Liver (tissue), 9 donors: ENCODE measurements around the gene MEGF10. TPM values are rescaled to one million over a fixed set of nuclear protein-coding genes. Genes with fewer than 3 reads are reported as not detected.

ENCODE experiments used
- DNase-seq: peaks from one replicate; pipeline ENCODE4 v3.0.0-alpha.2; 2017; ENCODE audit warnings: low spot score
- H3K27ac ChIP-seq, 2 donors: one replicate each; pipeline ENCODE4 v1.7.0; 2013; ENCODE audit warnings: inconsistent platforms in 2 of 2, low read length in 2 of 2, control low read depth in 1 of 2, low read depth in 1 of 2, mild to moderate bottlenecking in 1 of 2
- H3K27me3 ChIP-seq, 4 donors: one replicate each; pipeline versions ENCODE4 v1.6.1 to v1.7.0; 2013; ENCODE audit warnings: low read length in 3 of 4, inconsistent platforms in 1 of 4, mild to moderate bottlenecking in 1 of 4, moderate library complexity in 1 of 4; ENCODE audit not compliant: control insufficient read depth in 4 of 4, insufficient read depth in 4 of 4
- H3K36me3 ChIP-seq, 4 donors: one replicate each; pipeline versions ENCODE4 v1.6.1 to v1.7.0; 2013; ENCODE audit warnings: low read length in 3 of 4, mild to moderate bottlenecking in 3 of 4, low read depth in 1 of 4, moderate library complexity in 1 of 4; ENCODE audit not compliant: control insufficient read depth in 4 of 4, insufficient read depth in 3 of 4
- H3K4me1 ChIP-seq, 4 donors: one replicate each; pipeline versions ENCODE4 v1.6.1 to v1.7.0; 2013; ENCODE audit warnings: low read length in 3 of 4, mild to moderate bottlenecking in 3 of 4, moderate library complexity in 1 of 4; ENCODE audit not compliant: control insufficient read depth in 4 of 4, insufficient read depth in 4 of 4
- H3K4me3 ChIP-seq, 3 donors: one replicate each; pipeline versions ENCODE4 v1.6.1 to v1.7.0; 2013; ENCODE audit warnings: low read length in 3 of 3, control low read depth in 1 of 3, low read depth in 1 of 3, mild to moderate bottlenecking in 1 of 3
- H3K9ac ChIP-seq, 2 donors: one replicate each; pipeline ENCODE4 v1.7.0; 2013; ENCODE audit warnings: low read length in 2 of 2, mild to moderate bottlenecking in 2 of 2, moderate library complexity in 2 of 2, control low read depth in 1 of 2, low read depth in 1 of 2
- H3K9me3 ChIP-seq, 4 donors: one replicate each; pipeline versions ENCODE4 v1.6.1 to v1.7.0; 2013; ENCODE audit warnings: low read length in 3 of 4; ENCODE audit not compliant: control insufficient read depth in 4 of 4
- ATF3 ChIP-seq: IDR thresholded peaks from 2 replicates; pipeline ENCODE4 v1.6.1; 2016; ENCODE audit warnings: antibody characterized with exemption
- CTCF ChIP-seq: fragments of 150-350 bp; IDR thresholded peaks from 2 replicates; pipeline ENCODE4 v1.5.1; 2017; ENCODE audit warnings: improper control_type of control experiment, low read depth, low read length; ENCODE audit not compliant: missing input control
- EGR1 ChIP-seq, 2 donors: IDR thresholded peaks; 2 replicates each; pipeline ENCODE4 v1.6.1; 2016 to 2018; ENCODE audit warnings: antibody characterized with exemption in 2 of 2, low read depth in 2 of 2
- FOXA2 ChIP-seq: IDR thresholded peaks from 2 replicates; pipeline ENCODE4 v1.6.1; 2016; ENCODE audit warnings: antibody characterized with exemption
- GABPA ChIP-seq, 2 donors: IDR thresholded peaks in 1 of 2; conservative IDR thresholded peaks in 1 of 2; 2 replicates each; pipeline ENCODE4 v1.6.1; 2016; ENCODE audit warnings: antibody characterized with exemption in 2 of 2, mild to moderate bottlenecking in 1 of 2, moderate library complexity in 1 of 2
- HNF4A ChIP-seq, 2 donors: conservative IDR thresholded peaks; 2 replicates each; pipeline ENCODE4 v1.6.1; 2016; ENCODE audit warnings: antibody characterized with exemption in 2 of 2, mild to moderate bottlenecking in 2 of 2
- HNF4G ChIP-seq: IDR thresholded peaks from 2 replicates; pipeline ENCODE4 v1.6.1; 2016; ENCODE audit warnings: antibody characterized with exemption
- JUND ChIP-seq, 2 donors: IDR thresholded peaks; 2 replicates each; pipeline ENCODE4 v1.6.1; 2016; ENCODE audit warnings: antibody characterized with exemption in 2 of 2
- NR2F2 ChIP-seq: IDR thresholded peaks from 2 replicates; pipeline ENCODE4 v1.6.1; 2016; ENCODE audit warnings: antibody characterized with exemption
- RXRA ChIP-seq, 2 donors: IDR thresholded peaks; 2 replicates each; pipeline ENCODE4 v1.6.1; 2017 to 2018; ENCODE audit warnings: antibody characterized with exemption in 2 of 2, mild to moderate bottlenecking in 1 of 2
- SP1 ChIP-seq: IDR thresholded peaks from 2 replicates; pipeline ENCODE4 v1.6.1; 2018; ENCODE audit warnings: antibody characterized with exemption, mild to moderate bottlenecking
- YY1 ChIP-seq: IDR thresholded peaks from 2 replicates; pipeline ENCODE4 v1.6.1; 2016; ENCODE audit warnings: antibody characterized with exemption, mild to moderate bottlenecking
- WGBS: extraction: QIAGEN DNeasy Blood & Tissue Kit; methylation state at CpG from one replicate; pipeline ENCODE4 v1.1.7; 2013; 5-methylcytosine and 5-hydroxymethylcytosine counted together
- polyA plus RNA-seq, 2 donors: library from polyadenylated mRNA; stranded (reverse) in 1 of 2; unstranded in 1 of 2; fragments of 200-250 nt in 1 of 2; fragments of >200 nt in 1 of 2; fragmentation: Nextera tagmentation in 1 of 2; extraction: Ambion mirVana in 1 of 2; gene quantifications; one replicate each; pipeline versions ENCODE4 v1.2.1 to v1.2.3, GENCODE V29; 2013 to 2015
- total RNA-seq, 2 donors: library from RNA; depleted of rRNA; stranded (reverse); fragments of >200 nt; gene quantifications; one replicate each; pipeline ENCODE4 v1.2.3, GENCODE V29; 2014
- TF ChIP-seq, protein P1 (sequence below): IDR thresholded peaks from 2 replicates; pipeline ENCODE4 v1.6.1; 2016; ENCODE audit warnings: antibody characterized with exemption
- TF ChIP-seq, protein P2 (sequence below): IDR thresholded peaks from 2 replicates; pipeline ENCODE4 v1.6.1; 2016; ENCODE audit warnings: antibody characterized with exemption, mild to moderate bottlenecking
- TF ChIP-seq, protein P3 (sequence below): IDR thresholded peaks from 2 replicates; pipeline ENCODE4 v1.6.1; 2016; ENCODE audit warnings: antibody characterized with exemption
- donor health status: healthy.
- donor health status: healthy.
- donor health status: healthy.
- donor health status: healthy.
- donor health status: healthy.

MEGF10 gene
- total and polyA plus RNA-seq, 4 donors: 0.05 to 1.0 (median 0.33) TPM; not detected in 1

GRCh38 chr5:127303404-127303803 lies 12.8 kb downstream of the MEGF10 start:
- DNase-seq: no peak
- no peak overlapping the region for H3K27ac ChIP-seq
- H3K9ac ChIP-seq: no peak overlapping the region
- no peaks in the 10 kb centered on the region for H3K36me3 ChIP-seq
- no peak overlapping the region for H3K4me3 ChIP-seq
- 94% methylated on average over 1 of the region's 1 CpG for WGBS
- no peaks in the 10 kb centered on the region for H3K4me1 ChIP-seq
- no peak for TF ChIP-seq HNF4G
- TF ChIP-seq NR2F2: no peak
- TF ChIP-seq RXRA (IDR thresholded peaks at IDR 0.05): no peak
- TF ChIP-seq SP1: no peak
- TF ChIP-seq HNF4A (conservative IDR thresholded peaks at IDR 0.05): peak in 1 of 2 donors; percentile 6
- TF ChIP-seq YY1: no peak
- TF ChIP-seq JUND (IDR thresholded peaks at IDR 0.05): no peak
- TF ChIP-seq, protein P1, sequence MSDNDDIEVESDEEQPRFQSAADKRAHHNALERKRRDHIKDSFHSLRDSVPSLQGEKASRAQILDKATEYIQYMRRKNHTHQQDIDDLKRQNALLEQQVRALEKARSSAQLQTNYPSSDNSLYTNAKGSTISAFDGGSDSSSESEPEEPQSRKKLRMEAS: no peak
- no peak for TF ChIP-seq CTCF
- TF ChIP-seq GABPA (IDR thresholded peaks at IDR 0.05 in 1 of 2, conservative IDR thresholded peaks at IDR 0.05 in 1 of 2): no peak
- peak; percentile 50 for TF ChIP-seq FOXA2
- TF ChIP-seq, protein P2, sequence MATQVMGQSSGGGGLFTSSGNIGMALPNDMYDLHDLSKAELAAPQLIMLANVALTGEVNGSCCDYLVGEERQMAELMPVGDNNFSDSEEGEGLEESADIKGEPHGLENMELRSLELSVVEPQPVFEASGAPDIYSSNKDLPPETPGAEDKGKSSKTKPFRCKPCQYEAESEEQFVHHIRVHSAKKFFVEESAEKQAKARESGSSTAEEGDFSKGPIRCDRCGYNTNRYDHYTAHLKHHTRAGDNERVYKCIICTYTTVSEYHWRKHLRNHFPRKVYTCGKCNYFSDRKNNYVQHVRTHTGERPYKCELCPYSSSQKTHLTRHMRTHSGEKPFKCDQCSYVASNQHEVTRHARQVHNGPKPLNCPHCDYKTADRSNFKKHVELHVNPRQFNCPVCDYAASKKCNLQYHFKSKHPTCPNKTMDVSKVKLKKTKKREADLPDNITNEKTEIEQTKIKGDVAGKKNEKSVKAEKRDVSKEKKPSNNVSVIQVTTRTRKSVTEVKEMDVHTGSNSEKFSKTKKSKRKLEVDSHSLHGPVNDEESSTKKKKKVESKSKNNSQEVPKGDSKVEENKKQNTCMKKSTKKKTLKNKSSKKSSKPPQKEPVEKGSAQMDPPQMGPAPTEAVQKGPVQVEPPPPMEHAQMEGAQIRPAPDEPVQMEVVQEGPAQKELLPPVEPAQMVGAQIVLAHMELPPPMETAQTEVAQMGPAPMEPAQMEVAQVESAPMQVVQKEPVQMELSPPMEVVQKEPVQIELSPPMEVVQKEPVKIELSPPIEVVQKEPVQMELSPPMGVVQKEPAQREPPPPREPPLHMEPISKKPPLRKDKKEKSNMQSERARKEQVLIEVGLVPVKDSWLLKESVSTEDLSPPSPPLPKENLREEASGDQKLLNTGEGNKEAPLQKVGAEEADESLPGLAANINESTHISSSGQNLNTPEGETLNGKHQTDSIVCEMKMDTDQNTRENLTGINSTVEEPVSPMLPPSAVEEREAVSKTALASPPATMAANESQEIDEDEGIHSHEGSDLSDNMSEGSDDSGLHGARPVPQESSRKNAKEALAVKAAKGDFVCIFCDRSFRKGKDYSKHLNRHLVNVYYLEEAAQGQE: no peak
- no peak for TF ChIP-seq ATF3
- H3K27me3 ChIP-seq: no peaks in the 10 kb centered on the region
- no peaks in the 10 kb centered on the region for H3K9me3 ChIP-seq

GRCh38 chr5:127305493-127305892 lies 14.9 kb downstream of the MEGF10 start:
- Histone ChIP-seq H3K4me1 (no peaks in the 10 kb centered on the region), H3K27ac (no peak overlapping the region), H3K9ac (no peak overlapping the region), H3K36me3 (no peaks in the 10 kb centered on the region), H3K9me3 (no peaks in the 10 kb centered on the region), H3K4me3 (no peak overlapping the region), H3K27me3 (no peaks in the 10 kb centered on the region)
- DNase-seq: no peak
- WGBS: 25% methylated on average over 2 of the region's 2 CpGs
- no peak for TF ChIP-seq GABPA (IDR thresholded peaks at IDR 0.05 in 1 of 2, conservative IDR thresholded peaks at IDR 0.05 in 1 of 2)
- no peak for TF ChIP-seq YY1
- no peak for TF ChIP-seq EGR1 (IDR thresholded peaks at IDR 0.05; ENCODE audit: low read depth in 2 of 2)
- TF ChIP-seq SP1: no peak
- no peak for TF ChIP-seq HNF4G
- TF ChIP-seq FOXA2: no peak
- TF ChIP-seq, protein P3, sequence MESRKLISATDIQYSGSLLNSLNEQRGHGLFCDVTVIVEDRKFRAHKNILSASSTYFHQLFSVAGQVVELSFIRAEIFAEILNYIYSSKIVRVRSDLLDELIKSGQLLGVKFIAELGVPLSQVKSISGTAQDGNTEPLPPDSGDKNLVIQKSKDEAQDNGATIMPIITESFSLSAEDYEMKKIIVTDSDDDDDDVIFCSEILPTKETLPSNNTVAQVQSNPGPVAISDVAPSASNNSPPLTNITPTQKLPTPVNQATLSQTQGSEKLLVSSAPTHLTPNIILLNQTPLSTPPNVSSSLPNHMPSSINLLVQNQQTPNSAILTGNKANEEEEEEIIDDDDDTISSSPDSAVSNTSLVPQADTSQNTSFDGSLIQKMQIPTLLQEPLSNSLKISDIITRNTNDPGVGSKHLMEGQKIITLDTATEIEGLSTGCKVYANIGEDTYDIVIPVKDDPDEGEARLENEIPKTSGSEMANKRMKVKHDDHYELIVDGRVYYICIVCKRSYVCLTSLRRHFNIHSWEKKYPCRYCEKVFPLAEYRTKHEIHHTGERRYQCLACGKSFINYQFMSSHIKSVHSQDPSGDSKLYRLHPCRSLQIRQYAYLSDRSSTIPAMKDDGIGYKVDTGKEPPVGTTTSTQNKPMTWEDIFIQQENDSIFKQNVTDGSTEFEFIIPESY: no peak
- TF ChIP-seq CTCF: no peak
- no peak for TF ChIP-seq HNF4A (conservative IDR thresholded peaks at IDR 0.05)
- TF ChIP-seq, protein P1: no peak
- TF ChIP-seq, protein P2: no peak
